Inferior parietal cortex (tissue), 1 donor: ENCODE data around the gene TVP23C.
"Not testable (repeated sequence)": the region's sequence is repeated elsewhere in the genome, so short reads cannot be mapped to it uniquely, and the experiment has no call there.

ENCODE experiments used
- DNase-seq: peaks from one replicate; pipeline ENCODE4 v3.0.0-alpha.2; 2016; ENCODE audit errors: extremely low spot score

TVP23C gene

GRCh38 chr17:15526292-15527218 is 36.7 kb downstream of the TVP23C start:
- peak; percentile 78 for DNase-seq

GRCh38 chr17:15524990-15525985 is 38.0 kb downstream of the TVP23C start:
- DNase-seq: not testable (repeated sequence)

- no peak for DNase-seq
Measured at GRCh38 chr17:15516150-15516549, 47.1 kb downstream of the TVP23C start.

GRCh38 chr17:15514469-15514868 is 48.8 kb downstream of the TVP23C start:
- DNase-seq: no peak

GRCh38 chr17:15513856-15514459 is 49.3 kb downstream of the TVP23C start:
- no peak for DNase-seq

GRCh38 chr17:15513058-15513791 is 50.1 kb downstream of the TVP23C start:
- DNase-seq: peak; percentile 64

- DNase-seq: no peak
Measured at GRCh38 chr17:15512071-15512709, 51.1 kb downstream of the TVP23C start.

- no peak for DNase-seq
Measured at GRCh38 chr17:15511142-15511541, 52.1 kb downstream of the TVP23C start.

GRCh38 chr17:15510361-15510760 is 52.9 kb downstream of the TVP23C start:
- no peak for DNase-seq

- DNase-seq: no peak
Measured at GRCh38 chr17:15509095-15509494, 54.2 kb downstream of the TVP23C start.

GRCh38 chr17:15508466-15508865 is 54.8 kb downstream of the TVP23C start:
- no peak for DNase-seq

GRCh38 chr17:15507896-15508295 is 55.4 kb downstream of the TVP23C start:
- no peak for DNase-seq

- no peak for DNase-seq
Measured at GRCh38 chr17:15507001-15507400, 56.3 kb downstream of the TVP23C start.

- DNase-seq: not testable (repeated sequence)
Measured at GRCh38 chr17:15505708-15506107, 57.6 kb downstream of the TVP23C start.

- DNase-seq: no peak
Measured at GRCh38 chr17:15503731-15504130, 59.6 kb downstream of the TVP23C start.

GRCh38 chr17:15502369-15503112 is 60.7 kb downstream of the TVP23C start:
- peak; percentile 89 for DNase-seq

- no peak for DNase-seq
Measured at GRCh38 chr17:15501793-15502192, 61.5 kb downstream of the TVP23C start.

- no peak for DNase-seq
Measured at GRCh38 chr17:15501282-15501681, 62.0 kb downstream of the TVP23C start.

GRCh38 chr17:15498107-15498506 is 65.2 kb downstream of the TVP23C start:
- no peak for DNase-seq
